Heart left ventricle (tissue), 16 donors: Measurements from ENCODE around the gene STPG1. TPM values are rescaled to one million over a fixed set of nuclear protein-coding genes. Genes with fewer than 3 reads are reported as not detected.

ENCODE experiments used
- ATAC-seq, 4 donors: fragments of 200-7000 bp; cut with Tn5 transposase; one replicate each; pipeline ENCODE4 v1.9.1; 2020 to 2022; ENCODE audit warnings: moderate library complexity in 4 of 4, mild to moderate bottlenecking in 3 of 4, moderate number of reproducible peaks in 1 of 4
- DNase-seq, 5 donors: peaks; one replicate each; pipeline ENCODE4 v3.0.0-alpha.2; 2020
- H3K27ac ChIP-seq, 12 donors: fragments of 200-600 bp; sonication (generic) in 4 of 12; one replicate each; pipeline versions ENCODE4 v1.5.0 to v1.8.0; 2016 to 2022; ENCODE audit warnings: mild to moderate bottlenecking in 2 of 12
- H3K27me3 ChIP-seq, 9 donors: fragments of 200-600 bp; sonication (generic) in 2 of 9; one replicate each; pipeline versions ENCODE4 v1.5.1 to v1.8.0; 2016 to 2022; ENCODE audit warnings: mild to moderate bottlenecking in 3 of 9
- H3K36me3 ChIP-seq, 9 donors: fragments of 200-600 bp; sonication (generic) in 2 of 9; one replicate each; pipeline versions ENCODE4 v1.5.0 to v1.8.0; 2018 to 2022; ENCODE audit warnings: mild to moderate bottlenecking in 2 of 9
- H3K4me1 ChIP-seq, 12 donors: fragments of 200-600 bp; sonication (generic) in 4 of 12; one replicate each; pipeline versions ENCODE4 v1.5.0 to v1.8.0; 2016 to 2022; ENCODE audit warnings: mild to moderate bottlenecking in 3 of 12
- H3K4me3 ChIP-seq, 12 donors: fragments of 200-600 bp; sonication (generic) in 4 of 12; one replicate each; pipeline versions ENCODE4 v1.5.0 to v1.8.0; 2017 to 2022; ENCODE audit warnings: mild to moderate bottlenecking in 9 of 12, moderate library complexity in 4 of 12
- H3K9me3 ChIP-seq, 12 donors: fragments of 200-600 bp; sonication (generic) in 4 of 12; one replicate each; pipeline versions ENCODE4 v1.5.0 to v1.8.0; 2016 to 2022; ENCODE audit warnings: mild to moderate bottlenecking in 1 of 12
- CTCF ChIP-seq, 12 donors: fragments of 200-600 bp; sonication (generic) in 4 of 12; IDR thresholded peaks; one replicate each; pipeline versions ENCODE4 v1.5.0 to v1.8.0; 2018 to 2022; ENCODE audit warnings: antibody characterized with exemption in 12 of 12, mild to moderate bottlenecking in 5 of 12
- POLR2A ChIP-seq, 2 donors: fragments of 450-650 bp; IDR thresholded peaks; one replicate each; pipeline ENCODE4 v1.6.1; 2017; ENCODE audit warnings: antibody characterized with exemption in 2 of 2, mild to moderate bottlenecking in 2 of 2, moderate library complexity in 2 of 2
- WGBS, 4 donors: extraction: QIAGEN DNeasy Blood & Tissue Kit in 2 of 4; methylation state at CpG; one replicate each; pipeline versions ENCODE4 v1.1.5 to v1.1.7; 2013 to 2018; 5-methylcytosine and 5-hydroxymethylcytosine counted together
- intact Hi-C, 10 donors: fragments of 100-400 bp; cut with DNase I; formaldehyde crosslinking; loops; one replicate each; pipeline versions ENCODE4 v1.11.1 to v1.14.2; 2022
- polyA plus RNA-seq, 2 donors: library from polyadenylated mRNA; stranded (reverse); fragments of 200-250 nt; gene quantifications; one replicate each; pipeline ENCODE4 v1.2.3, GENCODE V29; 2013
- total RNA-seq, 9 donors: library from RNA; depleted of rRNA in 2 of 9; stranded (reverse); fragments of >200 nt in 2 of 9; fragmentation: NEBNext Ultra II Directional in 3 of 9; extraction: Animal tissue kit (Norgen Biotek cat#: 25700) in 3 of 9; gene quantifications; one replicate each; pipeline versions ENCODE4 v1.1.0 to v1.2.4, GENCODE V29; 2016 to 2023
- donor health status: ischemic (EF 13 %, LVEDD 7.1; RV severe dilation, severe dysfunction).
- donor health status: healthy with polysubstance abuse.
- donor health status: DM: no; HTN: yes; CAD: no.
- donor health status: DM: no; HTN: no; CAD: no.
- donor health status: ischemic (EF 25% LVEDD 6.9; RV normal size, moderate dysfunction).
- donor health status: ischemic (EF 25% LVEDD 5.7; RV mildly dilated, moderate dysfunction).
- donor health status: healthy.
- donor health status: DM: yes; HTN: yes; CAD: no.
- donor health status: ischemic (EF 35%, LVEDD 5.7; RV mildly dilated, moderate dysfunction).
- donor health status: nonischemic (EF 11% LVEDD 7.7; RV severe dilation, severe dysfunction).
- donor health status: DM: yes; HTN: yes; CAD: no.
- donor health status: PGD.
- donor health status: ischemic (EF 29% LVEDD 5.4; RV normal size, mild dysfunction).
- donor health status: nonischemic (EF 23%, LVEDD 6.1; RV moderate dilation, normal function).

Gene STPG1
- total and polyA plus RNA-seq, 11 donors: 3.8 to 6.9 (median 4.8) TPM

GRCh38 chr1:24415910-24416665 lies 2.5 kb upstream of the STPG1 start:
- peaks cover 0 to 51% (median 23%) of the 10 kb centered on the region in 12 donors for H3K4me1 ChIP-seq
- peak overlapping the region; percentile 38 to 95 (median 72) for H3K4me3 ChIP-seq
- peaks cover 0 to 19% (median 13%) of the 10 kb centered on the region in 9 donors for H3K36me3 ChIP-seq
- 4 to 12% (median 7%) methylated on average over 34 to 35 of the region's 35 CpGs for WGBS, 4 donors
- H3K27me3 ChIP-seq: no peaks in the 10 kb centered on the region
- DNase-seq (peak in 1 of 5 donors; percentile 29), ATAC-seq (peak in 2 of 4 donors; percentile 3 to 10)
- intact Hi-C loops: loop anchor here in 8 of 10 donors (5.0 to 10.0 kb wide), 8 partner anchors 86 to 229 kb away; partner anchors contain the start of genes RCAN3 (in 6 of the 8) and SRRM1 (in 1 of the 8)
- no peaks in the 10 kb centered on the region for H3K9me3 ChIP-seq
- peak overlapping the region in 7 of 12 donors; percentile 21 to 60 (median 47) for H3K27ac ChIP-seq
- TF ChIP-seq CTCF (IDR thresholded peaks at IDR 0.05) (no peak), POLR2A (IDR thresholded peaks at IDR 0.05) (no peak)

GRCh38 chr1:24415334-24415909 lies 1.8 kb upstream of the STPG1 start, which contains the start of gene NIPAL3:
TSS of gene NIPAL3 (plus strand) at chr1:24415802. CDS start at chr1:24419548, 3,746 bp downstream.
- peak within 1 kb of the TSS; percentile 38 to 95 (median 72) for H3K4me3 ChIP-seq
- H3K27me3 ChIP-seq: no peaks in the 10 kb centered on the region
- H3K4me1 ChIP-seq: peaks cover 0 to 51% (median 23%) of the 10 kb centered on the region in 12 donors
- peaks cover 0 to 13% (median 7%) of the 10 kb centered on the region in 9 donors for H3K36me3 ChIP-seq
- peak; percentile 95 to 97 (median 96) for ATAC-seq
- 2 to 6% (median 3%) methylated on average over 22 to 28 of the region's 28 CpGs for WGBS, 4 donors
- intact Hi-C loops: loop anchor here in 8 of 10 donors (5.0 to 10.0 kb wide), 8 partner anchors 87 to 229 kb away; partner anchors contain the start of genes RCAN3 (in 6 of the 8) and SRRM1 (in 1 of the 8)
- peak; percentile 98 to 99 (median 99) for DNase-seq
- no peaks in the 10 kb centered on the region for H3K9me3 ChIP-seq
- TF ChIP-seq POLR2A (IDR thresholded peaks at IDR 0.05) (peak in 1 of 2 donors; percentile 33), CTCF (IDR thresholded peaks at IDR 0.05) (peak; percentile 62 to 85 (median 80))
- peak within 1 kb of the TSS in 8 of 12 donors; percentile 16 to 60 (median 46) for H3K27ac ChIP-seq

- ATAC-seq (no peak), DNase-seq (no peak)
- Histone ChIP-seq H3K27ac (peak overlapping the region in 5 of 12 donors; percentile 14 to 38 (median 16)), H3K4me1 (peaks cover 0 to 51% (median 23%) of the 10 kb centered on the region in 12 donors), H3K27me3 (no peaks in the 10 kb centered on the region), H3K4me3 (peak overlapping the region in 11 of 12 donors; percentile 52 to 95 (median 74)), H3K9me3 (no peaks in the 10 kb centered on the region), H3K36me3 (peaks cover 0 to 7% (median 3%) of the 10 kb centered on the region in 9 donors)
- intact Hi-C loops: loop anchor here in 8 of 10 donors (5.0 to 10.0 kb wide), 8 partner anchors 87 to 230 kb away; partner anchors contain the start of genes RCAN3 (in 6 of the 8) and SRRM1 (in 1 of the 8)
- no peak for TF ChIP-seq CTCF (IDR thresholded peaks at IDR 0.05)
- no peak for TF ChIP-seq POLR2A (IDR thresholded peaks at IDR 0.05)
- WGBS, 4 donors: 72 to 79% (median 73%) methylated on average over 22 of the region's 22 CpGs
Measured at GRCh38 chr1:24414775-24415333, 1.3 kb upstream of the STPG1 start.
